EL (cell line): ENCODE results near the gene LGALS4.
"Not testable (repeated sequence)": the region's sequence is repeated elsewhere in the genome, so short reads cannot be mapped to it uniquely, and the experiment has no call there.

Experiments used
- DNase-seq: peaks from one replicate; pipeline ENCODE4 v3.0.0-alpha.2; 2016

LGALS4 gene

DNA sequence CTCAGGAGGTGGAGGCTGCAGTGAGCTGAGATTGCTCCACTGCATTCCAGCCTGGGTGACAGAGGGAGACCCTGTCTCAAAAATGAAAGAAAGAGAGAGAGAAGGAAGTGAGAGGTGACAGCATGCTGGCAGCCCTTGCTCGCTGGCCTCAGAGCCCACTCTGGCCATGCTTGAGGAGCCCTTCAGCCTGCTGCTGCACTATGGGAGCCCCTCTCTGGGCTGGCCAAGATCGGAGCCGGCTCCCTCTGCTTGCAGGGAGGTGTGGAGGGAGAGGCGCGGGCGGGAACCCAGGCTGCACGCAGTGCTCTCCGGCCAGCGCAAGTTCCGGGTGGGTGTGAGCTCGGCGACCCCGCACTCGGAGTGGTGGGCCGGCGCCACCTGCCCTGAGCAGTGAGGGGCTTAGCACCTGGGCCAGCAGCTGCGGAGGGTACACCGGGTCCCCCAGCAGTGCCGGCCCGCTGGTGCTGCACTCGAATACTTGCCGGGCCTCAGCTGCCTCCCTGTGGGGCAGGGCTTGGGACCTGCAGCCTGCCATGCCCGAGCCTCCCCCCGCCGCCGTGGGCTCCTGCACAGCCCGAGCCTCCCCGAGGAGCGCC lies 8.6 kb upstream of the LGALS4 start:
- not testable (repeated sequence) for DNase-seq

GRCh38 chr19:38819231-38819920 lies 6.6 kb upstream of the LGALS4 start:
- no peak for DNase-seq

- no peak for DNase-seq
Measured at GRCh38 chr19:38817081-38817480, 4.3 kb upstream of the LGALS4 start.

DNA sequence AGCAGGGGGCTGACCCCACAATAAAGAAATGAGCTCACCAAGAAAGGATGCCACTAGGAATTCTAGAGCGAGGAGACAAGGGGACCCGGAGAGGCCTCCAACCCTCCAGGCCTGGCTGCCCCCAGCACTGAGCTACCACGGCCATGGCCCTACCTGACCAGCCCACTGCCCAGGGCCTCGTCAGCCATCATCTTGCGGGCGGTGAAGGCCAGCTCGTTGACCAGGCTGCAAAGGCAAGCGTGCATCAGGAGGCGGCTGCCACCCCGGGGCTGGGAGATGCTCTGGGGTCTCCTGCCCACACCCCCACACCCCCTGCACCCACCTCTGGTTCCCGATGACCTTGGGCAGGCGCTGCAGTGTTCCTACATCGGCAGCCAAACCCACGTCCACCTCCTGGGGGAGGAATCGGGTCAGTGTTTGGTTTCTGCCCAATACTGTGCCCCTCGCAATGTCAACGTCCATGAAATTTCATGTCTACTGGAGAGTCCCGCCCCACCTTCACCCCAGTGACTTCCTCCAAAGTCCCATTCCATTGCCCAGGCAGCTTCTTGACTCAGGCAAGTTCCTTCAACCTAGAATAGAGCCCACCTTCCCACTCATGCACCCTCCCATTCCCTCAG lies 3.5 kb upstream of the LGALS4 start:
- DNase-seq = no peak

DNA sequence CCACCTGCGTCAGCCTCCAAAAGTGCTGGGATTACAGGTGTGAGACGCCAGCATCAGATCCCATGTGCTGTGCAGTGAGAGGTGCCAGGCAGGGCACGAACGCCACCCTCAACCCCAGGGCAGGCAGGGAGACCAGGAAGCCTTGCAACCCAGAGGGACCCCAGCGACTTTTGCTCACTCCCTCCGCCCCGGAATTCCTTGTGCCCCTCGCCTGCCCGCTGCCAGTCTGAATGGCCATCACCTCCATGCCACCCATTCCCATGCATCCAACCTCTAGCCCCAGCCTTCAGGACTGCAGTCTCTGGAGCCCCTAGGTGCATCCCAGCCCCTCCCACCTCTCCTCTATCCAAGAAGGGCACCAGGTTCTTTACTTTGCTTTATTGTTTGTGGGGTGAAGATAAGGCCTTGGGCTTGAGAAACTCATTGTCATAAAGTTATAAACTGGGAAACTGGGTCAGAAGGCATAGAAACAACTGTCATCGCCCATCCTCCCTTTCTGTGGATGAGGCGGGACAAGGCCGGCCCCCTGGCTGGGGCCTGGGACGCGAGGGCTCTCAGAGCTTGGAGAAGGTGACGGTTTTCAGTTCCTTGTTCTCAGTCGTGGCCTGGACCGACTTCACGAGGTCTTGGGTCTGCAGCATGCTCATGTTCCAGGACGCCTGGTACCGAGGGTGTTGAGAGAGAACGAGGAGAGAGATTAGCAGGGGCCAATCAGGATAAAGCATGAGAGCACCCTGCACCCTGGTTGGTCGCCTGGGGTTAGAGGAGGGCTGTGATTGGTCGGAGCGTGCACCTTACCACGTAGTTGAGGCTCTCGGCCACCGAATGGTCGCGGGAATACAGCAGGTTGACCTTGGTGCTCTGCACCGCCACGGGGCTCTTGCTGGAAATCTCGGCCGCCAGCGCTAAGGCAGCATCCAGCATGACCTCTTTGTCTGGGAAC lies 2.6 kb upstream of the LGALS4 start:
- no peak for DNase-seq

- DNase-seq = not testable (repeated sequence)
Measured at GRCh38 chr19:38813932-38814331, 1.2 kb upstream of the LGALS4 start.

DNA sequence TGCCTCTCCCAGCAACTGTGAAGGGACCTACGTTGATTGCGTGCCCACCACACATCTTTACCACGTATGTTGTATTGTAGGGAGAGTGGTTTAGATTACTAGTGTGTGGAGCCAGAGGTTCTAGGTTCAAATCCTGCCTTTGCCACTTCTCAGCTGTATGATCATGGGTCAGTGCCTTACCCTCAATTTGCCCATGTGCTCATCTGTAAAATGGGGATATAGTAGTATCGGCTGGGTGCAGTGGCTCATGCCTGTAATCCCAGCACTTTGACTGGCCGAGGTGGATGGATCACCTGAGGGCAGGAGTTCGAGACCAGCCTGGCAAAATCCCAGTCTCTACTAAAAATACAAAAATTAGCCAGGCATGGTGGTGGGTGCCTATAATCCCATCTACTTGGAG lies 578 bp upstream of the LGALS4 start:
- no peak for DNase-seq

- DNase-seq = no peak
Measured at GRCh38 chr19:38812009-38812840, 520 bp downstream of the LGALS4 start.

- DNase-seq = no peak
Measured at GRCh38 chr19:38809592-38810252, 3.0 kb downstream of the LGALS4 start.

DNA sequence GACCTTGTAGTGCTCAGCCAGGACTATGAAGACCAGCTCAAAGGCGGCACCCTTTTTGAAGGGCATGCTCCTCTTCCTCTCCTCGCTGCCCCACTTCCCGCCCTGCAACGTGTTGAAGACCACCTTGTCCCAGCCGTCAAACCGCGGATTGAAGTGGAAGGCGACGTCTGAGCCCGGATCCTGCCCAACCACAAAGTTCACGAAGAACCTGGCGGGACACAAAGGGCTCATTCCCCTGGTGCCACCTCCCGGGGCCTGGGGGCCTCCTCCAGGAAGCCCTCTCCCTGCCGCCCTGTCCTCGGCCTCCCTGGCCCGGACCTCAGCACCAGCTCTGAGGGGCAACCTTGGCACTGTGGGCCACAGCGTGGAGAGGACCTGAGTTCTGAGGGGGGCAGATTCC lies 4.0 kb downstream of the LGALS4 start:
- no peak for DNase-seq

GRCh38 chr19:38807374-38808098 lies 5.2 kb downstream of the LGALS4 start:
- not testable (repeated sequence) for DNase-seq

GRCh38 chr19:38806371-38806770 lies 6.4 kb downstream of the LGALS4 start:
- DNase-seq = no peak

DNA sequence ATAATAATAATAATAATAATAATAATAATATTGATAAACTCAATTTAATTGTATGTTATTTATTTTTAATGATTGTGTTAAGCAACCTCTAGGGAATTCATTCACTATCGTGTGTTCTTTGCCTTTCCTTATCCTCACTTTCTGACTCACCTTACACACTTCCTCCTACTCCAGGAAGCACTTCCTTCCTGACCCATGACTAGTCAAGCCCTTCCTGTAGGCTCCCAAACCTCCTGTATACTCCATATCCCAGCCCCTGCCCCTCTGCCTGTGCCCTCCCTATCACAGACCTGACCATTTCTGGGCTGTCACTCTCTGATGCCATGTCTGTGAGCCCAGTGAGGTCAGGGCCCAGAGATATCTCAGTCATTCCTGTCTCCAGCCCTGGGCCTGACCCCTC lies 7.6 kb downstream of the LGALS4 start:
- peak; percentile 11 for DNase-seq

DNA sequence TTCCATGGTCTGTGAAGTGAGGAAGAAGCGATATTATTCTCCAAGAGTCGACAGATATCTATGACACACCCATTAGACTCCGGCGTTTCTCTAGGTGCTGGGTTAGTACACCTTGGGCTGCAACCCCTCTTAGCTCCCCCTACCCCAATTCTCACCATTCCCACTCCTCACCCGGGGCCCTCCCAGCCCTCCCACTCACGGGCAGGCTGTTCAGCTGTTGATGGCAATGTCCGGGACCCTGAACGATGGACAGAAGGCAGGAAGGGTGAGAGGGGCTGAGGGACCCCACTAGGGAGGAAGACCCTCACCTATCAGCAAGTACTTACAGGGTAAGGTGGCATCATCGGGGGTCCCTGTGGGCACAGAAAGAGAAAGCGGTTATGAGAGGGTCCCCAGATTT lies 9.2 kb downstream of the LGALS4 start:
- no peak for DNase-seq

GRCh38 chr19:38801359-38802095 lies 11.2 kb downstream of the LGALS4 start:
- DNase-seq = no peak

GRCh38 chr19:38800577-38801347 lies 12.0 kb downstream of the LGALS4 start:
- no peak for DNase-seq

DNA sequence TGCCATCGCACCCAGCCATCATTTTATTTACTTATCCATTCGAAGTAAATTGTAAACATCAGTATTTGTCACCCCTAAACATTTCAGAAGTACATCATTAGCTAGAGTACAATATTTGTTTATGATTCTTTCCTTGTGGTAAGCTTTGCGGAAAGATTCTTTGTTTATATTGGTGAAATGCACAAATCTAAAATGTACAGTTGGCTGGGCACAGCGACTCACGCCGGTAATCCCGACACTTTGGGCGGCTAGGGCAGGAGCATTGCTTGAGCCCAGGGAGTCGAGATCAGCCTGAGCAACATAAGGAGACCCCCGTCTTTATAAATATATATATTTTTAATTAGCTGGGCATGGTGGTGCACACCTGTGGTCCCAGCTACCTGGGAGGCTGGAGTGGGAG lies 13.6 kb downstream of the LGALS4 start:
- DNase-seq = no peak

DNA sequence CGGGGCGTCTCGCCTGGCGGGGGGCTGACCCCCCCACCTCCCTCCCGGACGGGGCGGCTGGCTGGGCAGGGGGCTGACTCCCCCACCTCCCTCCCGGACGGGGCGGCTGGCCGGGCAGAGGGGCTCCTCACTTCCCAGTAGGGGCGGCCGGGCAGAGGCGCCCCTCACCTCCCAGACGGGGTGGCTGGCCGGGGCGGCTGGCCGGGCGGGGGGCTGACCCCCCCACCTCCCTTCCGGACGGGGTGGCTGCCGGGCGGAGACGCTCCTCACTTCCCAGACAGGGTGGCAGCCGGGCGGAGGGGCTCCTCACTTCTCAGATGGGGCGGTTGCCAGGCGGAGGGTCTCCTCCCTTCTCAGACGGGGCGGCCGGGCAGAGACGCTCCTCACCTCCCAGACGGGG lies 15.0 kb downstream of the LGALS4 start:
- not testable (repeated sequence) for DNase-seq

DNA sequence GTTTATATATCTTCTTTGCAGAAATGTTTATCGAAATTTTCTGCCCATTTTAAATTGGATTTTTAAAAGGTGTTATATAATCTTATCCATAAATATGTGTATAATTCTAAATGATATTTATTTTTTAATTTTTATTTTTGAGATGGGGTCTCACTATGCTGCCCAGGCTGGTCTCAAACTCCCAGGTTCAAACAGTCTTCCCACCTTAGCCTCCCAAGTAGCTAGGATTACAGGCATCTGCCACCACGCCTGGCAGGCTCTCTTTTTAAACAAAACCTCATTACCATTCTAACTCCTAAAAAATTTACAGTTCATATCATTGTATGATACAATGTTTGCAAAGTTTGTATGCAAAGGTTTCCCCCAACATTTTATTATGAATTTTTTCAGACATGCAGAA lies 16.6 kb downstream of the LGALS4 start:
- no peak for DNase-seq

DNA sequence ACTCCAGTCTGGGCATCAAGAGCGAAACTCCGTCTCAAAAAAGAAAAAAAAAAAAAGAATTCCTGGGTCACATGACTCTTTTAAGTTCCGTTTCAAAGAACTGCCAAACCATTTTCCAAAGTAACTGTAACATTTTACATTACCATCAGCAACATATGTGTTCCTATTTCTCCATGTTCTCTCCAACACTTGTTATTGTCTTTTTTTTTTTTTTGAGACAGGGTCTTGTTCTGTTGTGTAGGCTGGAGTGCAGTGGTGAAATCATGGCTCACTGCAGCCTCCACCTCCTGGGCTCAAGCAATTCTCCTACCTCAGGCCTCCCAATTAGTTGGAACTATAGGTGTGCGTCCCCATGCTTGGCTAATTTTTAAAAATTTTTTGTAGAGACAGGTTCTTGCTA lies 17.2 kb downstream of the LGALS4 start:
- DNase-seq = no peak
